ENCODE data around the gene CACNA1B. TPM values are rescaled to one million over a fixed set of nuclear protein-coding genes. Genes with fewer than 3 reads are reported as not detected.
"Not testable (repeated sequence)": the region's sequence is repeated elsewhere in the genome, so short reads cannot be mapped to it uniquely, and the experiment has no call there.

The CACNA1B gene
- total RNA-seq, 1 donor from 2014 or later = under 0.01 TPM

- no peak for DNase-seq (ENCODE audit: low read depth)
- no peak overlapping the region for H3K4me3 ChIP-seq (ENCODE audit: low read depth, low read length)
- TF ChIP-seq, protein P1, sequence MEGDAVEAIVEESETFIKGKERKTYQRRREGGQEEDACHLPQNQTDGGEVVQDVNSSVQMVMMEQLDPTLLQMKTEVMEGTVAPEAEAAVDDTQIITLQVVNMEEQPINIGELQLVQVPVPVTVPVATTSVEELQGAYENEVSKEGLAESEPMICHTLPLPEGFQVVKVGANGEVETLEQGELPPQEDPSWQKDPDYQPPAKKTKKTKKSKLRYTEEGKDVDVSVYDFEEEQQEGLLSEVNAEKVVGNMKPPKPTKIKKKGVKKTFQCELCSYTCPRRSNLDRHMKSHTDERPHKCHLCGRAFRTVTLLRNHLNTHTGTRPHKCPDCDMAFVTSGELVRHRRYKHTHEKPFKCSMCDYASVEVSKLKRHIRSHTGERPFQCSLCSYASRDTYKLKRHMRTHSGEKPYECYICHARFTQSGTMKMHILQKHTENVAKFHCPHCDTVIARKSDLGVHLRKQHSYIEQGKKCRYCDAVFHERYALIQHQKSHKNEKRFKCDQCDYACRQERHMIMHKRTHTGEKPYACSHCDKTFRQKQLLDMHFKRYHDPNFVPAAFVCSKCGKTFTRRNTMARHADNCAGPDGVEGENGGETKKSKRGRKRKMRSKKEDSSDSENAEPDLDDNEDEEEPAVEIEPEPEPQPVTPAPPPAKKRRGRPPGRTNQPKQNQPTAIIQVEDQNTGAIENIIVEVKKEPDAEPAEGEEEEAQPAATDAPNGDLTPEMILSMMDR (conservative IDR thresholded peaks at IDR 0.05; ENCODE audit: low read depth, low read length) = no peak
These were observed 245.5 kb downstream of the CACNA1B start for GRCh38 chr9:138123086-138123485.

DNA sequence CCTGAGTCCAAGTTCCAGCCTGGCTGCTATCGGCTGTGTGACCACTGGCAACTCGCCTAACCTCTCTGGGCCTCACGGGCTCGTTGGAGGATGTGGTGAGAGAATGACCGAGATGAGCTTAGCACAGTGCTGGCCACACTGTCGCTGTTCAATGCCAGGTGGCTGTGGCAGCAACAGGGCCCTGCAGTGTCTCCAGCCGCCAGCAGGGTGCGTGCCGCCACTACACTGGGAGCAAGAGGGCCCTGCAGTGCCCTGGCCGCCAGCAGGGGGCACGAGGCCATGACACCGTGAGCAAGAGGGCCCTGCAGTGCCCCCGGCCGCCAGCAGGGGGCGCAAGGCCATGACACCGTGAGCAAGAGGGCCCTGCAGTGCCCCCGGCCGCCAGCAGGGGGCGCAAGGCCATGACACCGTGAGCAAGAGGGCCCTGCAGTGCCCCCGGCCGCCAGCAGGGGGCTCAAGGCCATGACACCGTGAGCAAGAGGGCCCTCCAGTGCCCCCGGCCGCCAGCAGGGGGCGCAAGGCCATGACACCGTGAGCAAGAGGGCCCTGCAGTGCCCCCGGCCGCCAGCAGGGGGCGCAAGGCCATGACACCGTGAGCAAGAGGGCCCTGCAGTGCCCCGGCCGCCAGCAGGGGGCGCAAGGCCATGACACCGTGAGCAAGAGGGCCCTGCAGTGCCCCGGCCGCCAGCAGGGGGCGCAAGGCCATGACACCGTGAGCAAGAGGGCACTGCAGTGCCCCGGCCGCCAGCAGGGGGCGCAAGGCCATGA lies 248.7 kb downstream of the CACNA1B start:
- not testable (repeated sequence) for DNase-seq (ENCODE audit: low read depth); H3K4me3 ChIP-seq (ENCODE audit: low read depth, low read length)

DNA sequence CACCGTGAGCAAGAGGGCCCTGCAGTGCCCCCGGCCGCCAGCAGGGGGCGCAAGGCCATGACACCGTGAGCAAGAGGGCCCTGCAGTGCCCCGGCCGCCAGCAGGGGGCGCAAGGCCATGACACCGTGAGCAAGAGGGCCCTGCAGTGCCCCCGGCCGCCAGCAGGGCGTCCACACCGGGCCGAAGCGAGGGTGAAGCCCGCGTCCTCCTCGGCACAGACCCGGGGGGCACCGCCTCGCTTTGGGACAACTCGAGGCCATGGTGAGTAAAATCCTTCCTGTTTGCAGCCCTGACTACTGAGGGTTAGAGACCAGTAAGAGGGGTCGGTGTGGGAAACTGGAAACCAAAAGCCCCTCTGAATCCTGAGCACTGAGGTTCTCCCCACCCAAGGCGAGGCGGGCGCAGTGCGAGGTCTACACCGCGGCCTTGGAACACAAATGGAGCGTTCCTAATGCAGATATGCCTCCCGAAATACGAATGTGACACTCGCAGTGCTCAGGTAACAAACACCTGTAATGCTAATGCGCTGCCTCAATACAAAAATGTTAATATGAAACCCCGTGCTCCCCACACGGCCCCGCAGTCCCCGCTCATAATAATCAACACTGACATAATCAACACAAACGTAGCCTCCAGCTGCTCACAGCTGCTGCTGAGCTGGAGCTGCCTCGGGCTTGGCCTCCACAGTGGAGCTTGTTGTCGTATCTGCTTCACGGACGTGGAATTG lies 249.4 kb downstream of the CACNA1B start:
- H3K4me3 ChIP-seq (ENCODE audit: low read depth, low read length); DNase-seq (ENCODE audit: low read depth): not testable (repeated sequence)

- DNase-seq (ENCODE audit: low read depth); H3K4me3 ChIP-seq (ENCODE audit: low read depth, low read length): not testable (repeated sequence)
These were observed 250.4 kb downstream of the CACNA1B start for GRCh38 chr9:138128027-138128426.

- not testable (repeated sequence) for DNase-seq (ENCODE audit: low read depth); H3K4me3 ChIP-seq (ENCODE audit: low read depth, low read length)
These were observed 251.7 kb downstream of the CACNA1B start for GRCh38 chr9:138129318-138129717.

DNA sequence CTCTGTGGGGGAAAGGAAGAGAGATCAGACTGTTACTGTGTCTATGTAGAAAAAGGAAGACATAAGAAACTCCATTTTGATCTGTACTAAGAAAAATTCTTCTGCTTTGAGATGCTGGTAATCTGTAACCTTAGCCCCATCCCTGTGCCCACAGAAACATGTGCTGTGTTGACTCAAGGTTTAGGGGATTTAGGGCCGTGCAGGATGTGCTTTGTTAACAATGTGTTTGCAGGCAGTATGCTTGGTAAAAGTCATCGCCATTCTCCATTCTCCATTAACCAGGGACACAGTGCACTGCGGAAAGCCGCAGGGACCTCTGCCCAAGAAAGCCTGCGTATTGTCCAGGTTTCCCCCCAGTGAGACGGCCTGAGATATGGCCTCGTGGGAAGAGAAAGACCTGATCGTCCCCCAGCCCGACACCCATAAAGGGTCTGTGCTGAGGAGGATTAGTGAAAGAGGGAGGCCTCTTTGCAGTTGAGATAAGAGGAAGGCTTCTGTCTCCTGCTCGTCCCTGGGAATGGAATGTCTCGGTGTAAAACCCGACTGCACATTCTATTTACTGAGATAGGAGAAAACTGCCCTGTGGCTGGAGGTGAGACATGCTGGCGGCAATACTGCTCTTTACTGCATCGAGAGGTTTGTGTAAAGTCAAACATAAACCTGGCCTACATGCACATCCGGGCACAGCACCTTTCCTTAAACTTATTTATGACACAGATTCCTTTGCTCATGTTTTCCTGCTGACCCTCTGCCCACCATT lies 255.5 kb downstream of the CACNA1B start:
- not testable (repeated sequence) for DNase-seq (ENCODE audit: low read depth); H3K4me3 ChIP-seq (ENCODE audit: low read depth, low read length)

GRCh38 chr9:138134581-138134980 lies 257.0 kb downstream of the CACNA1B start:
- not testable (repeated sequence) for H3K4me3 ChIP-seq (ENCODE audit: low read depth, low read length); DNase-seq (ENCODE audit: low read depth)

- DNase-seq (ENCODE audit: low read depth); H3K4me3 ChIP-seq (ENCODE audit: low read depth, low read length): not testable (repeated sequence)
These were observed 261.5 kb downstream of the CACNA1B start for GRCh38 chr9:138139096-138139495.

DNA sequence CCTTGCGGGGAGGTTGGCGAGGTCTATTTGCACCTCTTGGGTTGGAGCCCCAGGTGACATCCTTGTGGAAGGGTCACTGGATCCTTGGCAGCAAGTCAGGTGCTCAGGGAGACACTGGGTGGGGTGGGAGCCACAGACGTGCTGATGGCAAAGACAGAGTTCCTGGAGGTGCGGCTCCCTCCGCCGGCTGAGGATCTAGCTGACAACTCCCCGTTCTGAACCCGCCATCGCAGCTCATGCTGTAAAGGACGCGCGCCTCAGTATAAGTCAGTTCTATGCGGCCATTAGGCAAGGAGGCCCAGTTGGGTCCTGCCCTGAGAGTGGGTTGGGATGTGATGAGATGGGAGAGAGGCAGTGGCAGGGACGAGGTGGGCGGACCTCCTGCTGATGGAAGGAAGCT lies 263.4 kb downstream of the CACNA1B start:
- not testable (repeated sequence) for DNase-seq (ENCODE audit: low read depth); H3K4me3 ChIP-seq (ENCODE audit: low read depth, low read length)

GRCh38 chr9:138142528-138143244 lies 265.1 kb downstream of the CACNA1B start:
- not testable (repeated sequence) for H3K4me3 ChIP-seq (ENCODE audit: low read depth, low read length); DNase-seq (ENCODE audit: low read depth)

DNA sequence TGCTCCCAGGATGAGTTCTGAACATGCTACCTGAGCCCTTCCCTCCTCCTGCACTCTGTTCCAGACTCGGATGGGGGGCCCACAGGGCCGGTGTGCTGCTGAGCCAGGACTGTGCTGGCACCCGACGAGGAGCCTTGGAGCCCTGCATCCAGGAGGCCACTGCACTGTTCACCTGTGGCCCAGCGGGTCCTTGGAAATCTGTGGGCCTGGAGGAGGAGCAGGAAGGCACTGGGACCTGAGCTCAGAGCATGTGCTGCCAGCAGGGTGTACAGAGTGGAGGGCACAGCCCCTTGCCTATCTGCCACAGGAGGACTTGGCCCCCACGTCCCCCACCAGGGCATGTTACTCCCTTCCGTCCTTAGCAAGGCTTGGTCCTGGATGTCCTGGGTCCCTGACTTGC lies 265.9 kb downstream of the CACNA1B start:
- DNase-seq (ENCODE audit: low read depth) = not testable (repeated sequence)

DNA sequence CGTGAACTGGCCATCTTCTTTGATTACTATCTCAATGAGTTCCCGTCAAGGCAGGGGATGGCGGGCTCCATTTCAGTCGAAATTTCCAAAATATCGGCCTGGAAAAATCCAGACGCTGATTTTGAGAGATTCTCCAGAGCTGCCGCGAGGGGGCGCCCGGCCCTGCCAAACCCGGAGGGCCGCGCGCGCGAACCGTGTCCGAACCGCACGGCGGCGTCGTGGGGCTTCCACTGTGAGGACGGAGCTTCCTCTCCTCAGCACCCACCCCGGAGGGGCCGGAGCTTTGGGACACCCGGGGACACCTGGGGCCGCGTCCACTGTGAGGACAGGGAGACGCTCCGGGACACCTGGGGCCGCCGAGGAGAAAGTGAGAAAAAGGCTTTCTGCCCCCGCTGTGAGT lies 270.0 kb downstream of the CACNA1B start:
- not testable (repeated sequence) for DNase-seq (ENCODE audit: low read depth); H3K4me3 ChIP-seq (ENCODE audit: low read depth, low read length)

More for the DNA sequence above, 265.9 kb downstream of the CACNA1B start:
- H3K4me3 ChIP-seq (ENCODE audit: low read depth, low read length) = not testable (repeated sequence)
